Ishikawa (cell line): ENCODE data around the gene SOX30.

Experiments
- CREB1 ChIP-seq: IDR thresholded peaks from 2 replicates; pipeline ENCODE4 v1.6.1; 2012; ENCODE audit warnings: low read depth
- RAD21 ChIP-seq: IDR thresholded peaks from 2 replicates; pipeline ENCODE4 v1.6.1; 2012; ENCODE audit warnings: low read depth
- TEAD4 ChIP-seq: IDR thresholded peaks from 2 replicates; pipeline ENCODE4 v1.6.1; 2012
- YY1 ChIP-seq: IDR thresholded peaks from 2 replicates; pipeline ENCODE4 v1.6.1; 2012; ENCODE audit warnings: low read depth
- TF ChIP-seq, protein P1 (sequence below): IDR thresholded peaks from 2 replicates; pipeline ENCODE4 v1.6.1; 2012; ENCODE audit warnings: low read depth, mild to moderate bottlenecking

- TF ChIP-seq CREB1 (no peak), TEAD4 (no peak), RAD21 (no peak), YY1 (no peak)
- TF ChIP-seq, protein P1, sequence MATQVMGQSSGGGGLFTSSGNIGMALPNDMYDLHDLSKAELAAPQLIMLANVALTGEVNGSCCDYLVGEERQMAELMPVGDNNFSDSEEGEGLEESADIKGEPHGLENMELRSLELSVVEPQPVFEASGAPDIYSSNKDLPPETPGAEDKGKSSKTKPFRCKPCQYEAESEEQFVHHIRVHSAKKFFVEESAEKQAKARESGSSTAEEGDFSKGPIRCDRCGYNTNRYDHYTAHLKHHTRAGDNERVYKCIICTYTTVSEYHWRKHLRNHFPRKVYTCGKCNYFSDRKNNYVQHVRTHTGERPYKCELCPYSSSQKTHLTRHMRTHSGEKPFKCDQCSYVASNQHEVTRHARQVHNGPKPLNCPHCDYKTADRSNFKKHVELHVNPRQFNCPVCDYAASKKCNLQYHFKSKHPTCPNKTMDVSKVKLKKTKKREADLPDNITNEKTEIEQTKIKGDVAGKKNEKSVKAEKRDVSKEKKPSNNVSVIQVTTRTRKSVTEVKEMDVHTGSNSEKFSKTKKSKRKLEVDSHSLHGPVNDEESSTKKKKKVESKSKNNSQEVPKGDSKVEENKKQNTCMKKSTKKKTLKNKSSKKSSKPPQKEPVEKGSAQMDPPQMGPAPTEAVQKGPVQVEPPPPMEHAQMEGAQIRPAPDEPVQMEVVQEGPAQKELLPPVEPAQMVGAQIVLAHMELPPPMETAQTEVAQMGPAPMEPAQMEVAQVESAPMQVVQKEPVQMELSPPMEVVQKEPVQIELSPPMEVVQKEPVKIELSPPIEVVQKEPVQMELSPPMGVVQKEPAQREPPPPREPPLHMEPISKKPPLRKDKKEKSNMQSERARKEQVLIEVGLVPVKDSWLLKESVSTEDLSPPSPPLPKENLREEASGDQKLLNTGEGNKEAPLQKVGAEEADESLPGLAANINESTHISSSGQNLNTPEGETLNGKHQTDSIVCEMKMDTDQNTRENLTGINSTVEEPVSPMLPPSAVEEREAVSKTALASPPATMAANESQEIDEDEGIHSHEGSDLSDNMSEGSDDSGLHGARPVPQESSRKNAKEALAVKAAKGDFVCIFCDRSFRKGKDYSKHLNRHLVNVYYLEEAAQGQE, result no peak
These were observed 58.0 kb downstream of the SOX30 start for GRCh38 chr5:157594257-157594656.
